GM12874 (cell line): ENCODE measurements around the gene FEM1C.

ENCODE experiments used
- CTCF ChIP-seq: IDR thresholded peaks from 2 replicates; pipeline ENCODE4 v1.5.1; 2011; ENCODE audit warnings: low read depth, mild to moderate bottlenecking, control low read depth, low read length, moderate library complexity; ENCODE audit not compliant: insufficient read depth

The FEM1C gene

GRCh38 chr5:115544436-115545350, at the start of gene FEM1C:
Gene FEM1C, minus strand, starts transcription at chr5:115544775. Its CDS starts 1,282 bp downstream, at chr5:115543493.
- no peak for TF ChIP-seq CTCF

- TF ChIP-seq CTCF: no peak
Measured at GRCh38 chr5:115589043-115589442, 44.5 kb upstream of the FEM1C start.

GRCh38 chr5:115588640-115589039, 44.1 kb upstream of the FEM1C start:
- TF ChIP-seq CTCF: no peak

- no peak for TF ChIP-seq CTCF
Measured at GRCh38 chr5:115586525-115587146, 42.1 kb upstream of the FEM1C start.

- TF ChIP-seq CTCF: no peak
Measured at GRCh38 chr5:115585265-115585664, 40.7 kb upstream of the FEM1C start.

GRCh38 chr5:115584501-115584900, 39.9 kb upstream of the FEM1C start:
- no peak for TF ChIP-seq CTCF

- TF ChIP-seq CTCF: no peak
Measured at GRCh38 chr5:115583474-115583873, 38.9 kb upstream of the FEM1C start.
